ENCODE data around the gene CAPZA1.

GRCh38 chr1:112618721-112619517 is 713 bp upstream of the CAPZA1 start, which contains the start of gene ST7L:
- TF ChIP-seq FOXK2 (IDR thresholded peaks at IDR 0.05): no peak
- TF ChIP-seq, protein P1, sequence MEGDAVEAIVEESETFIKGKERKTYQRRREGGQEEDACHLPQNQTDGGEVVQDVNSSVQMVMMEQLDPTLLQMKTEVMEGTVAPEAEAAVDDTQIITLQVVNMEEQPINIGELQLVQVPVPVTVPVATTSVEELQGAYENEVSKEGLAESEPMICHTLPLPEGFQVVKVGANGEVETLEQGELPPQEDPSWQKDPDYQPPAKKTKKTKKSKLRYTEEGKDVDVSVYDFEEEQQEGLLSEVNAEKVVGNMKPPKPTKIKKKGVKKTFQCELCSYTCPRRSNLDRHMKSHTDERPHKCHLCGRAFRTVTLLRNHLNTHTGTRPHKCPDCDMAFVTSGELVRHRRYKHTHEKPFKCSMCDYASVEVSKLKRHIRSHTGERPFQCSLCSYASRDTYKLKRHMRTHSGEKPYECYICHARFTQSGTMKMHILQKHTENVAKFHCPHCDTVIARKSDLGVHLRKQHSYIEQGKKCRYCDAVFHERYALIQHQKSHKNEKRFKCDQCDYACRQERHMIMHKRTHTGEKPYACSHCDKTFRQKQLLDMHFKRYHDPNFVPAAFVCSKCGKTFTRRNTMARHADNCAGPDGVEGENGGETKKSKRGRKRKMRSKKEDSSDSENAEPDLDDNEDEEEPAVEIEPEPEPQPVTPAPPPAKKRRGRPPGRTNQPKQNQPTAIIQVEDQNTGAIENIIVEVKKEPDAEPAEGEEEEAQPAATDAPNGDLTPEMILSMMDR (IDR thresholded peaks at IDR 0.05 in 2 of 3, conservative IDR thresholded peaks at IDR 0.05 in 1 of 3; ENCODE audit: control insufficient read depth in 2 of 3, extremely low read depth in 1 of 3, insufficient read depth in 1 of 3, low read depth in 3 of 3, low read length in 3 of 3): no peak
